ENCODE results near the gene ZDHHC1. TPM values are rescaled to one million over a fixed set of nuclear protein-coding genes. Genes with fewer than 3 reads are reported as not detected.

ZDHHC1 gene
- total RNA-seq, 3 donors from 2014 or later = 17.4 to 20.3 (median 19.3) TPM

DNA sequence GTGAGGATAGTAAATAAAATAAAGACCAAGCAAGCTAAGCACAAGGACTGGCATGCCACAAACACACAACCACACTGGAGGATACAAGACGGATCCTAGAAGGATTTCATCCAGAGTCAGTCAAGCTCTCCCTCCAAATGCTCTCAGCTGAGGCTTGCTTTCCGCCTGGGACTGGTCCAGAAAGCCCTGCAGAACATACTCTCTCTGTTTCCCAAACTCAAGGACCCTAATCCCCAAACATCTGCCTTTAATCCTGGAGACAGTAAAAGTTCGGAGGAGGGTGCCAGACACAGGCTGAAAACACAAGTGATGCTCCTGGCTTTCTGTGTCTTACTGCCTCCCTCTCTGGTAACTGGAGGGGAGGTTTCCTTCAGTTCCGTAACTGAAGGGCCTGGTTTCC is 9.3 kb upstream of the ZDHHC1 start:
- DNase-seq (ENCODE audit: low spot score in 2 of 2) = no peak
- H3K4me1 ChIP-seq = peaks cover 4 to 14% of the 10 kb centered on the region in 2 donors
- intact Hi-C loops (cut with DNase I; ENCODE audit: low total_unique reads) = no loop called here
- TF ChIP-seq POLR2AphosphoS5 (IDR thresholded peaks at IDR 0.05) (no peak), POLR2A (IDR thresholded peaks at IDR 0.05) (no peak)
- TF ChIP-seq, protein P1, sequence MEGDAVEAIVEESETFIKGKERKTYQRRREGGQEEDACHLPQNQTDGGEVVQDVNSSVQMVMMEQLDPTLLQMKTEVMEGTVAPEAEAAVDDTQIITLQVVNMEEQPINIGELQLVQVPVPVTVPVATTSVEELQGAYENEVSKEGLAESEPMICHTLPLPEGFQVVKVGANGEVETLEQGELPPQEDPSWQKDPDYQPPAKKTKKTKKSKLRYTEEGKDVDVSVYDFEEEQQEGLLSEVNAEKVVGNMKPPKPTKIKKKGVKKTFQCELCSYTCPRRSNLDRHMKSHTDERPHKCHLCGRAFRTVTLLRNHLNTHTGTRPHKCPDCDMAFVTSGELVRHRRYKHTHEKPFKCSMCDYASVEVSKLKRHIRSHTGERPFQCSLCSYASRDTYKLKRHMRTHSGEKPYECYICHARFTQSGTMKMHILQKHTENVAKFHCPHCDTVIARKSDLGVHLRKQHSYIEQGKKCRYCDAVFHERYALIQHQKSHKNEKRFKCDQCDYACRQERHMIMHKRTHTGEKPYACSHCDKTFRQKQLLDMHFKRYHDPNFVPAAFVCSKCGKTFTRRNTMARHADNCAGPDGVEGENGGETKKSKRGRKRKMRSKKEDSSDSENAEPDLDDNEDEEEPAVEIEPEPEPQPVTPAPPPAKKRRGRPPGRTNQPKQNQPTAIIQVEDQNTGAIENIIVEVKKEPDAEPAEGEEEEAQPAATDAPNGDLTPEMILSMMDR (IDR thresholded peaks at IDR 0.05) = no peak
- H3K9me3 ChIP-seq = no peaks in the 10 kb centered on the region
- no peak overlapping the region for H3K4me3 ChIP-seq
- H3K27me3 ChIP-seq = no peaks in the 10 kb centered on the region
- no peaks in the 10 kb centered on the region for H3K36me3 ChIP-seq
- H3K27ac ChIP-seq = peak overlapping the region in 1 of 2 donors; percentile 30

DNA sequence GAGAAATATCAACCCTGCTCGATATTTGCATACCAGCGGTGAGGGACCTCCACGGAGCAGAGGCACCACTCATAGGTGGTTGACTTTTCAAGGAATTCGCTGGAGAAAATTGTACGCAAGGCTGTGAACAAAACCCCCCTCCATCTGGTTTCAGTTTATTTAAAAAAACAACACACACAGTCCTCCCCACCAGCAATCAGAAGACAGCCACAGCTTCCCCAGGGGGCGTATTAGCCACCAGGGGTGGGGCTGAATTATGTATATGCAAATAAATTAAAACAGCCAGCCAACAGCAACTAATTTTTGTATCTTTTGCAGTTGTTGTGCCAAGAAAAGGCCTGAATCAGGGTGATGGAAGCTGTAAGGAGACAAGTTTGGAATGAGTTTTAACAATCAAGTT is 8.8 kb upstream of the ZDHHC1 start:
- H3K27me3 ChIP-seq = no peaks in the 10 kb centered on the region
- H3K4me1 ChIP-seq = peaks cover 4 to 14% of the 10 kb centered on the region in 2 donors
- intact Hi-C loops (cut with DNase I; ENCODE audit: low total_unique reads) = no loop called here

DNA sequence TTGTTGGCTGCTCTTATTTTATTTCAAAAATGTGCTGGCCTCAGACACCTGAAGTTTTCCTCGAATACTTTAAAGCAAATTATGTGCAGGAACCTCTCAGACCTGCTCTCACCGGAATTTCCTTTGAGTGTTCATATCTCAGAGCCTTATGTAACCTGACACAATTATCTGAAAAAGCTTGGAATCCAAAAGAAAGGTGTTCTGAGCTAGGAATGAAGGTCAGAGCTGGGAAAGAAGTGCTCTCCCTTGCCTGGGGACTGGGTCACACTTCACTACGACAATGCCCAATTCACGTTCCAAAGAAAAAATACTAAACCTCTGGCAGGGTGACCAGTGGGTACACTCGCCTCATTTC is 8.0 kb upstream of the ZDHHC1 start:
- Histone ChIP-seq H3K36me3 (no peaks in the 10 kb centered on the region), H3K27ac (peak overlapping the region; percentile 2 to 21), H3K4me3 (no peak overlapping the region), H3K9me3 (no peaks in the 10 kb centered on the region), H3K27me3 (no peaks in the 10 kb centered on the region), H3K4me1 (peaks cover 4 to 14% of the 10 kb centered on the region in 2 donors)
- TF ChIP-seq POLR2AphosphoS5 (IDR thresholded peaks at IDR 0.05) (no peak), POLR2A (IDR thresholded peaks at IDR 0.05) (no peak)
- TF ChIP-seq, protein P1 (IDR thresholded peaks at IDR 0.05) = no peak
- intact Hi-C loops (cut with DNase I; ENCODE audit: low total_unique reads) = no loop called here
- DNase-seq (ENCODE audit: low spot score in 2 of 2) = no peak

More for the DNA sequence above, 8.8 kb upstream of the ZDHHC1 start:
- DNase-seq (ENCODE audit: low spot score in 2 of 2) = no peak
- no peak overlapping the region for H3K4me3 ChIP-seq
- TF ChIP-seq, protein P1 (IDR thresholded peaks at IDR 0.05) = no peak
- no peaks in the 10 kb centered on the region for H3K36me3 ChIP-seq
- no peaks in the 10 kb centered on the region for H3K9me3 ChIP-seq
- no peak overlapping the region for H3K27ac ChIP-seq

DNA sequence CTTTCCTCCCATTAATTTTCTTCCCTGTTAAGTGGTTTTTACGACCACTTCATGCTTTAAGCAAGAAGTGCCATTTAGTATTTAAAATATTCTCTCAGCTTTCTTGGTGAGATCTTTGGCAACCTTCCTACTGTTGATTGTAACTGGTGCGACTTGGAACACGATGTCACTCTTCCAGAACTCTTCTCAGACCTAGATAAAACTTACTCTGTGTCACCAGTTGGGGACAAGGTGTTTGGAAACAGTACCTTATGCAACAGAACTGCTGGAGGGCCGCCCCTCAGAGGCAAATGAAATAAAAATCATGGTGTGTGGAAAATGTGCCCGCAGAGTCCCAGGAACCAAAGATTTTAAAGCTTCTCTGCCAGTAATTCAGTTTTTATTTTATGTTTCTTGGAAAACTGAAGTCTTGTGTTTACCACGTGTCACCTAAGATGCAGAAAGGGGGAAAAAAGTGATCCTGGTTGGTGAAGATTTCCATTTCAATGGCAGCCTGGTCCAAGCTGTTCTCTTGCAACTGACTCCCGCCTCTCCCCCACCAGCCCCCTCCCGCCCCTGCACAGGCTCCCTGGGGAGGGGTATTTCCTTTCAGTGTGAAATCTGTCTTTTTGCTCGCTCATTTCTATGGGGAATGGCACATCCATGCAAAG is 7.5 kb upstream of the ZDHHC1 start:
- intact Hi-C loops (cut with DNase I; ENCODE audit: low total_unique reads) = no loop called here
- no peaks in the 10 kb centered on the region for H3K27me3 ChIP-seq
- DNase-seq (ENCODE audit: low spot score in 2 of 2) = no peak
- peaks cover 4 to 12% of the 10 kb centered on the region in 2 donors for H3K4me1 ChIP-seq
- H3K4me3 ChIP-seq = no peak overlapping the region
- no peaks in the 10 kb centered on the region for H3K36me3 ChIP-seq
- no peaks in the 10 kb centered on the region for H3K9me3 ChIP-seq
- TF ChIP-seq POLR2AphosphoS5 (IDR thresholded peaks at IDR 0.05) = no peak
- TF ChIP-seq, protein P1 (IDR thresholded peaks at IDR 0.05) = no peak
- no peak for TF ChIP-seq POLR2A (IDR thresholded peaks at IDR 0.05)
- H3K27ac ChIP-seq = peak overlapping the region in 1 of 2 donors; percentile 21

DNA sequence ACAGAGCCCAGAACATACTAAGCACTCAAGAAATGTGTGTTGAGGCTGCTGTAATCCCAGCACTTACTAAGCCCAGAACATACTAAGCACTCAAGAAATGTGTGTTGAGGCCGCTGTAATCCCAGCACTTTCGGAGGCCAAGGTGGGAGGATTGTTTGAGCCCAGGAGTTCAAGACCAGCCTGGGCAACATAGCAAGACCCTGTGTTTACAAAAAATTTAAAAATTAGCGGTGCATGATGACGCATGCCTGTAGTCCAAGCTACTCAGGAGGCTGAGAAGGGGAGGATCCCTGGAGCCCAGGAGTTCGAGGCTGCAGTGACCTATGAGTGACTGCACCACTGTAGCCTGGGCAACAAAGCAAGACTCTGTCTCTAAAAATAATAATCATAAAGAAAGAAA is 6.7 kb upstream of the ZDHHC1 start:
- H3K9me3 ChIP-seq = no peaks in the 10 kb centered on the region
- no peaks in the 10 kb centered on the region for H3K36me3 ChIP-seq
- H3K27ac ChIP-seq = no peak overlapping the region
- TF ChIP-seq, protein P1 (IDR thresholded peaks at IDR 0.05) = no peak
- TF ChIP-seq POLR2AphosphoS5 (IDR thresholded peaks at IDR 0.05) (no peak), POLR2A (IDR thresholded peaks at IDR 0.05) (no peak)
- H3K4me3 ChIP-seq = no peak overlapping the region
- intact Hi-C loops (cut with DNase I; ENCODE audit: low total_unique reads) = no loop called here
- no peak for DNase-seq (ENCODE audit: low spot score in 2 of 2)
- peaks cover 3 to 5% of the 10 kb centered on the region in 2 donors for H3K4me1 ChIP-seq
- no peaks in the 10 kb centered on the region for H3K27me3 ChIP-seq
